H1 (cell line): Measurements from ENCODE around the gene USP54. TPM values are rescaled to one million over a fixed set of nuclear protein-coding genes. Genes with fewer than 3 reads are reported as not detected.

Experiments
- CTCF ChIA-PET: fragments of 300-600 bp; sonication (Branson Sonifier 250); formaldehyde crosslinking; loops from one replicate; lab custom pipeline; 2021; ENCODE audit not compliant: partially characterized antibody; lab: Charles Lee
- POLR2A ChIA-PET: fragments of 300-600 bp; sonication (Branson Sonifier 250); formaldehyde crosslinking; loops from one replicate; lab custom pipeline; 2021; ENCODE audit warnings: inconsistent platforms; ENCODE audit not compliant: partially characterized antibody; lab: Charles Lee
- DNase-seq, 2 experiments: peaks; one replicate each; pipeline versions ENCODE4 v3.0.0 to v3.0.0-alpha.2; 2010 to 2022; ENCODE audit warnings: low spot score in 2 of 2, low read depth in 1 of 2, mixed read lengths in 1 of 2
- FAIRE-seq: peaks from 2 replicates; lab custom pipeline; 2011; peaks lifted over from hg19 to GRCh38; lab: Jason Lieb, UNC
- H2AFZ ChIP-seq: 2 replicates; pipeline ENCODE4 v1.8.1; 2012; ENCODE audit warnings: low read length, inconsistent platforms
- H2AK5ac ChIP-seq: 2 replicates; pipeline ENCODE4 v1.6.1; 2013; ENCODE audit warnings: low read depth, low read length
- H2BK120ac ChIP-seq: replicated peaks from 2 replicates; pipeline ENCODE3; 2013; ENCODE audit warnings: low read depth, low read length, inconsistent platforms
- H2BK12ac ChIP-seq: 2 replicates; pipeline ENCODE4 v1.6.1; 2013; ENCODE audit warnings: low read depth, low read length
- H2BK15ac ChIP-seq: 2 replicates; pipeline ENCODE4 v1.6.1; 2013; ENCODE audit warnings: low read length
- H2BK20ac ChIP-seq: 2 replicates; pipeline ENCODE4 v1.6.1; 2013; ENCODE audit warnings: low read length
- H2BK5ac ChIP-seq: 2 replicates; pipeline ENCODE4 v1.6.1; 2013; ENCODE audit warnings: low read depth, low read length
- H3K14ac ChIP-seq: 2 replicates; pipeline ENCODE4 v1.6.1; 2013; ENCODE audit warnings: inconsistent platforms; ENCODE audit not compliant: insufficient read length
- H3K18ac ChIP-seq: 2 replicates; pipeline ENCODE4 v1.6.1; 2013; ENCODE audit warnings: low read length; ENCODE audit errors: extremely low read depth
- H3K23ac ChIP-seq: 2 replicates; pipeline ENCODE4 v1.6.1; 2013; ENCODE audit warnings: inconsistent platforms; ENCODE audit not compliant: insufficient read length
- H3K23me2 ChIP-seq: 2 replicates; pipeline ENCODE4 v1.6.1; 2013; ENCODE audit warnings: low read depth, low read length
- H3K27ac ChIP-seq: 2 replicates; pipeline ENCODE4 v1.6.1; 2011; ENCODE audit warnings: low read depth, low read length, inconsistent platforms
- H3K27me3 ChIP-seq, 4 experiments: replicated peaks in 1 of 4; 1 replicate in 1 of 4; 2 replicates in 3 of 4; pipeline versions ENCODE4 v1.6.1 to v1.8.1; 2011 to 2013; ENCODE audit warnings: low read length in 3 of 4, mild to moderate bottlenecking in 3 of 4, inconsistent platforms in 2 of 4, mixed read lengths in 2 of 4, moderate library complexity in 1 of 4; ENCODE audit not compliant: control insufficient read depth in 3 of 4, insufficient read depth in 3 of 4; ENCODE audit errors: extremely low read depth in 1 of 4
- H3K36me3 ChIP-seq, 4 experiments: 2 replicates each; pipeline versions ENCODE4 v1.6.1 to v1.8.1; 2011 to 2013; ENCODE audit warnings: mild to moderate bottlenecking in 4 of 4, low read length in 3 of 4, moderate library complexity in 2 of 4, control low read depth in 1 of 4, inconsistent platforms in 1 of 4; ENCODE audit not compliant: insufficient read depth in 4 of 4, control insufficient read depth in 2 of 4
- H3K4ac ChIP-seq: replicated peaks from 2 replicates; pipeline ENCODE3; 2013; ENCODE audit warnings: low read length, low read depth, mixed read lengths, inconsistent platforms; ENCODE audit not compliant: insufficient read length
- H3K4me1 ChIP-seq, 4 experiments: replicated peaks in 1 of 4; 1 replicate in 1 of 4; 2 replicates in 3 of 4; pipeline versions ENCODE4 v1.6.1 to v1.8.1; 2011 to 2013; ENCODE audit warnings: low read length in 3 of 4, inconsistent platforms in 2 of 4, mixed read lengths in 1 of 4; ENCODE audit not compliant: insufficient read depth in 4 of 4, control insufficient read depth in 3 of 4
- H3K4me2 ChIP-seq, 2 experiments: 2 replicates each; pipeline versions ENCODE4 v1.6.1 to v1.8.1; 2011 to 2013; ENCODE audit warnings: low read depth in 2 of 2, low read length in 2 of 2, control low read depth in 1 of 2, inconsistent platforms in 1 of 2, mild to moderate bottlenecking in 1 of 2; ENCODE audit not compliant: insufficient read depth in 1 of 2
- H3K4me3 ChIP-seq, 4 experiments: fragments of 200-600, 300-600 bp in 1 of 4; sonication (generic), shearing (Covaris generic), sonication (Bioruptor Twin) in 1 of 4; 2 replicates each; pipeline versions ENCODE4 v1.5.1 to v1.8.1; 2011 to 2016; ENCODE audit warnings: low read length in 4 of 4, low read depth in 3 of 4, control low read depth in 2 of 4, inconsistent platforms in 2 of 4, mild to moderate bottlenecking in 2 of 4, mixed read lengths in 1 of 4, moderate library complexity in 1 of 4; ENCODE audit not compliant: insufficient read depth in 2 of 4; ENCODE audit errors: extremely low read depth in 1 of 4
- H3K56ac ChIP-seq: replicated peaks from 2 replicates; pipeline ENCODE3; 2013; ENCODE audit warnings: low read depth, mild to moderate bottlenecking, mixed read lengths, low read length, inconsistent platforms; ENCODE audit not compliant: insufficient read length
- H3K79me1 ChIP-seq: 2 replicates; pipeline ENCODE4 v1.6.1; 2013; ENCODE audit warnings: low read depth, low read length, control low read depth
- H3K79me2 ChIP-seq, 2 experiments: 2 replicates each; pipeline versions ENCODE4 v1.6.1 to v1.8.1; 2012 to 2013; ENCODE audit warnings: low read length in 2 of 2, mild to moderate bottlenecking in 2 of 2, inconsistent platforms in 1 of 2; ENCODE audit not compliant: insufficient read depth in 2 of 2, control insufficient read depth in 1 of 2
- H3K9ac ChIP-seq, 4 experiments: replicated peaks in 1 of 4; 1 replicate in 1 of 4; 2 replicates in 3 of 4; pipeline versions ENCODE4 v1.6.1 to v1.8.1; 2011 to 2013; ENCODE audit warnings: low read depth in 3 of 4, low read length in 3 of 4, control low read depth in 2 of 4, mild to moderate bottlenecking in 2 of 4, moderate library complexity in 2 of 4, inconsistent platforms in 1 of 4; ENCODE audit errors: extremely low read depth in 1 of 4
- H3K9me3 ChIP-seq, 2 experiments: 2 replicates each; pipeline versions ENCODE4 v1.6.1 to v1.8.1; 2012 to 2013; ENCODE audit warnings: mild to moderate bottlenecking in 2 of 2, moderate library complexity in 2 of 2, control low read depth in 1 of 2, inconsistent platforms in 1 of 2, low read depth in 1 of 2, low read length in 1 of 2, mixed read lengths in 1 of 2; ENCODE audit not compliant: insufficient read depth in 2 of 2
- H4K20me1 ChIP-seq, 2 experiments: replicated peaks in 1 of 2; 2 replicates each; pipeline versions ENCODE3 to v1.8.1; 2011 to 2013; ENCODE audit warnings: inconsistent platforms in 2 of 2, low read length in 2 of 2, mild to moderate bottlenecking in 1 of 2; ENCODE audit not compliant: insufficient read depth in 2 of 2, control insufficient read depth in 1 of 2
- H4K5ac ChIP-seq: 2 replicates; pipeline ENCODE4 v1.6.1; 2013; ENCODE audit warnings: low read length, low read depth, mixed read lengths, inconsistent platforms; ENCODE audit not compliant: insufficient read length
- H4K8ac ChIP-seq: 2 replicates; pipeline ENCODE4 v1.8.0; 2013; ENCODE audit warnings: mild to moderate bottlenecking, moderate library complexity, low read length, inconsistent platforms; ENCODE audit not compliant: insufficient read depth; ENCODE audit errors: extremely low read depth
- H4K91ac ChIP-seq: replicated peaks from 2 replicates; pipeline ENCODE3; 2013; ENCODE audit warnings: low read length, mixed read lengths, inconsistent platforms; ENCODE audit not compliant: insufficient read length
- CHD1 ChIP-seq: IDR thresholded peaks from 2 replicates; pipeline ENCODE4 v1.6.1; 2012; ENCODE audit warnings: low read depth, low read length, improper control_type of control experiment
- CTBP2 ChIP-seq: IDR thresholded peaks from 2 replicates; pipeline ENCODE4 v1.7.0; 2011; ENCODE audit warnings: borderline replicate concordance, mild to moderate bottlenecking, moderate library complexity, mixed read lengths, low read length; ENCODE audit not compliant: insufficient read depth, insufficient read length
- EP300 ChIP-seq, 2 experiments: IDR thresholded peaks; 1 replicate in 1 of 2; 2 replicates in 1 of 2; pipeline ENCODE4 v1.6.1; 2011 to 2012; ENCODE audit warnings: low read depth in 2 of 2, low read length in 2 of 2, mild to moderate bottlenecking in 2 of 2, borderline replicate concordance in 1 of 2, inconsistent platforms in 1 of 2, moderate library complexity in 1 of 2
- GABPA ChIP-seq: IDR thresholded peaks from 2 replicates; pipeline ENCODE4 v1.6.1; 2011; ENCODE audit warnings: mild to moderate bottlenecking, low read length, moderate library complexity, borderline replicate concordance; ENCODE audit not compliant: insufficient read depth
- MAFK ChIP-seq: IDR thresholded peaks from 2 replicates; pipeline ENCODE4 v1.6.1; 2012; ENCODE audit warnings: low read depth, mild to moderate bottlenecking, improper control_type of control experiment, low read length
- POLR2AphosphoS5 ChIP-seq: IDR thresholded peaks from 2 replicates; pipeline ENCODE4 v1.6.1; 2011; ENCODE audit warnings: low read depth, low read length
- RFX5 ChIP-seq: IDR thresholded peaks from 2 replicates; pipeline ENCODE4 v1.6.1; 2011; ENCODE audit warnings: low read depth, low read length, improper control_type of control experiment, borderline replicate concordance
- SIX5 ChIP-seq: IDR thresholded peaks from 2 replicates; pipeline ENCODE4 v1.6.1; 2011; ENCODE audit warnings: mild to moderate bottlenecking, low read depth, low read length
- SP1 ChIP-seq: IDR thresholded peaks from 2 replicates; pipeline ENCODE4 v1.6.1; 2011; ENCODE audit warnings: low read depth, low read length
- SP2 ChIP-seq: IDR thresholded peaks from 2 replicates; pipeline ENCODE4 v1.6.1; 2012; ENCODE audit warnings: mild to moderate bottlenecking, low read length, inconsistent platforms
- TBP ChIP-seq: IDR thresholded peaks from 2 replicates; pipeline ENCODE4 v1.6.1; 2011; ENCODE audit warnings: low read depth, low read length, improper control_type of control experiment
- WGBS, 2 experiments: shearing (Covaris generic) in 1 of 2; methylation state at CpG; one replicate each; pipeline versions ENCODE4 v1.1.6 to v1.1.7; 2013 to 2015; ENCODE audit warnings: low lambda C conversion rate in 2 of 2, mixed read lengths in 2 of 2, inconsistent platforms in 1 of 2, low coverage in 1 of 2, missing lambda C conversion rate in 1 of 2; ENCODE audit not compliant: insufficient replicate concordance in 2 of 2, insufficient coverage in 1 of 2, insufficient read length in 1 of 2; ENCODE audit errors: extremely low coverage in 1 of 2, missing lambda C conversion rate in 1 of 2; 5-methylcytosine and 5-hydroxymethylcytosine counted together
- polyA plus RNA-seq, 7 experiments: library from polyadenylated mRNA; depleted of rRNA in 3 of 7; stranded (reverse) in 5 of 7; unstranded in 2 of 7; fragments of >200 nt in 5 of 7; fragments of 200-250 nt in 2 of 7; gene quantifications; 1 replicate in 5 of 7; 2 replicates in 1 of 7; 4 replicates in 1 of 7; pipeline versions ENCODE4 v1.2.1 to v1.2.3, GENCODE V29; 2011 to 2013; ENCODE audit warnings: missing spikeins in 2 of 7, mixed read lengths in 2 of 7
- total RNA-seq: library from RNA; stranded (reverse); fragmentation: NEBNext Ultra II Directional; extraction: Animal tissue kit (Norgen Biotek cat#: 25700); gene quantifications from 2 replicates; pipeline ENCODE4 v1.2.1, GENCODE V29; 2021
- TF ChIP-seq, protein P1 (sequence below), 3 experiments: IDR thresholded peaks; 1 replicate in 2 of 3; 2 replicates in 1 of 3; pipeline versions ENCODE4 v1.5.1 to v1.6.1; 2011; ENCODE audit warnings: low read length in 3 of 3, mild to moderate bottlenecking in 3 of 3, inconsistent platforms in 2 of 3, low read depth in 1 of 3, moderate library complexity in 1 of 3; ENCODE audit not compliant: insufficient read depth in 1 of 3; ENCODE audit errors: control extremely low read depth in 1 of 3

USP54 gene
- total and polyA plus RNA-seq, 2 of the 8 experiments (the other 6 are each of a cell fraction or from before 2014, with no cell fraction given) = 46.2 to 65.6 TPM

DNA sequence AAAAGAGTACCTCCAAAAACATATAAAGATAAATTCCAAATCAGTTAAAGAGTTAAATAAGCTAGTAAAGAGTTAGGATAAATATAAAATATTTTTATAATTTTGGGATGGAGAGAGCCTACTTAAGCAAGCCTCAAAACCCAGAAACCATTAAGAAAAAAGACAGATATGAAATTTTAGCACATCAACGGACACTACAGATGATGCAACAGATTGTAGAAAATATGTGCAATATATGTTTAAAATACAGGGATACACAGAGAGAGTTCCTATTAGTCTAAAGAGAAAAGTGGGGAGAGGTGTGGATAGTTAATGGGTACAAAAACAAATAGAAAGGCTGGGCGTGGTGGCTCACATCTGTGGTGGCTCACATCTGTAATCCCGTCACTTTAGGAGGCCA, 23.6 kb upstream of the USP54 start:
- Histone ChIP-seq H4K8ac (no peak overlapping the region), H2AFZ (no peak overlapping the region), H3K4me2 (no peak overlapping the region), H3K4me3 (no peak overlapping the region), H3K23ac (no peak overlapping the region), H3K9ac (no peak overlapping the region), H3K9me3 (no peaks in the 10 kb centered on the region), H3K4me1 (no peaks in the 10 kb centered on the region), H3K79me1 (peaks cover 2% of the 10 kb centered on the region; the same call in 1 of the 2 replicates), H2BK120ac (no peak overlapping the region), H3K56ac (no peak overlapping the region), H3K79me2 (peaks cover 0 to 9% of the 10 kb centered on the region in 2 experiments; a peak in 1 of 4 replicates), H3K14ac (no peak overlapping the region), H2BK20ac (no peak overlapping the region), H4K91ac (no peak overlapping the region), H4K5ac (no peak overlapping the region), H2AK5ac (no peak overlapping the region), H3K4ac (no peak overlapping the region), H3K23me2 (no peaks in the 10 kb centered on the region), H3K27ac (no peak overlapping the region), H2BK12ac (no peak overlapping the region), H3K27me3 (no peaks in the 10 kb centered on the region), H3K36me3 (no peaks in the 10 kb centered on the region), H2BK5ac (no peak overlapping the region), H4K20me1 (no peaks in the 10 kb centered on the region), H2BK15ac (no peak overlapping the region), H3K18ac (no peak overlapping the region)
- ChIA-PET CTCF (interaction anchor here (0.6 kb wide), 1 partner anchor 85 kb away, joined by 3 read pairs; no protein-coding TSS in a partner anchor), POLR2A (no interaction called here)
- DNase-seq (no peak), FAIRE-seq (no peak)
- WGBS, 2 experiments = 93% methylated on average over 3 of the region's 3 CpGs; no CpG with 5 or more reads in 1 of the 2 experiments
- TF ChIP-seq RFX5 = no peak
- TF ChIP-seq EP300 (IDR thresholded peaks at IDR 0.05; ENCODE audit: borderline replicate concordance in 1 of 2, low read depth in 2 of 2, low read length in 2 of 2) = no peak
- TF ChIP-seq GABPA = no peak
- no peak for TF ChIP-seq SP2
- TF ChIP-seq MAFK = no peak
- no peak for TF ChIP-seq SIX5
- TF ChIP-seq SP1 = no peak
- no peak for TF ChIP-seq CTBP2
- TF ChIP-seq, protein P1, sequence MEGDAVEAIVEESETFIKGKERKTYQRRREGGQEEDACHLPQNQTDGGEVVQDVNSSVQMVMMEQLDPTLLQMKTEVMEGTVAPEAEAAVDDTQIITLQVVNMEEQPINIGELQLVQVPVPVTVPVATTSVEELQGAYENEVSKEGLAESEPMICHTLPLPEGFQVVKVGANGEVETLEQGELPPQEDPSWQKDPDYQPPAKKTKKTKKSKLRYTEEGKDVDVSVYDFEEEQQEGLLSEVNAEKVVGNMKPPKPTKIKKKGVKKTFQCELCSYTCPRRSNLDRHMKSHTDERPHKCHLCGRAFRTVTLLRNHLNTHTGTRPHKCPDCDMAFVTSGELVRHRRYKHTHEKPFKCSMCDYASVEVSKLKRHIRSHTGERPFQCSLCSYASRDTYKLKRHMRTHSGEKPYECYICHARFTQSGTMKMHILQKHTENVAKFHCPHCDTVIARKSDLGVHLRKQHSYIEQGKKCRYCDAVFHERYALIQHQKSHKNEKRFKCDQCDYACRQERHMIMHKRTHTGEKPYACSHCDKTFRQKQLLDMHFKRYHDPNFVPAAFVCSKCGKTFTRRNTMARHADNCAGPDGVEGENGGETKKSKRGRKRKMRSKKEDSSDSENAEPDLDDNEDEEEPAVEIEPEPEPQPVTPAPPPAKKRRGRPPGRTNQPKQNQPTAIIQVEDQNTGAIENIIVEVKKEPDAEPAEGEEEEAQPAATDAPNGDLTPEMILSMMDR (IDR thresholded peaks at IDR 0.05; ENCODE audit: control extremely low read depth in 1 of 3, insufficient read depth in 1 of 3, low read depth in 1 of 3, low read length in 3 of 3) = no peak
- TF ChIP-seq POLR2AphosphoS5 = no peak
- no peak for TF ChIP-seq TBP
- TF ChIP-seq CHD1 = no peak
